Measurements from ENCODE around the gene TMEM144. TPM values are rescaled to one million over a fixed set of nuclear protein-coding genes. Genes with fewer than 3 reads are reported as not detected.

The TMEM144 gene
- total RNA-seq, 1 experiment from 2014 or later, result 3.3 TPM

GRCh38 chr4:158297866-158298265 is 87.6 kb downstream of the TMEM144 start:
- DNase-seq (ENCODE audit: low read depth), result no peak

GRCh38 chr4:158299459-158300007 is 89.2 kb downstream of the TMEM144 start:
- DNase-seq (ENCODE audit: low read depth), result no peak

- DNase-seq (ENCODE audit: low read depth), result peak; percentile 22
These were observed 89.7 kb downstream of the TMEM144 start for GRCh38 chr4:158300012-158300411.

GRCh38 chr4:158302076-158302866 is 92.0 kb downstream of the TMEM144 start:
- DNase-seq (ENCODE audit: low read depth), result peak; percentile 52

GRCh38 chr4:158304694-158305093 is 94.4 kb downstream of the TMEM144 start:
- DNase-seq (ENCODE audit: low read depth), result no peak

Other genes starting within 250 kb of the TMEM144 start
- gene GASK1B, start 37.5 kb upstream of the TMEM144 start, total RNA-seq (2014; rRNA removed; shearing (Covaris generic)), result 2.5 and 4.4 TPM in 2 replicates

Measured in M059J (cell line).